ENCODE measurements around the gene ALG1.
"Not testable (repeated sequence)": the region's sequence is repeated elsewhere in the genome, so short reads cannot be mapped to it uniquely, and the experiment has no call there.

ALG1 gene

GRCh38 chr16:5098221-5099159 lies 26.8 kb downstream of the ALG1 start:
- DNase-seq (ENCODE audit: low spot score) = peak; percentile 87

GRCh38 chr16:5099174-5099573 lies 27.5 kb downstream of the ALG1 start:
- not testable (repeated sequence) for DNase-seq (ENCODE audit: low spot score)

- DNase-seq (ENCODE audit: low spot score) = not testable (repeated sequence)
Measured at GRCh38 chr16:5103296-5104032, 31.8 kb downstream of the ALG1 start.

GRCh38 chr16:5105039-5105438 lies 33.4 kb downstream of the ALG1 start:
- DNase-seq (ENCODE audit: low spot score) = not testable (repeated sequence)

GRCh38 chr16:5108505-5109158 lies 37.0 kb downstream of the ALG1 start:
- DNase-seq (ENCODE audit: low spot score) = no peak

GRCh38 chr16:5110933-5111332 lies 39.3 kb downstream of the ALG1 start:
- not testable (repeated sequence) for DNase-seq (ENCODE audit: low spot score)

GRCh38 chr16:5116780-5117295 lies 45.2 kb downstream of the ALG1 start:
- not testable (repeated sequence) for DNase-seq (ENCODE audit: low spot score)

GRCh38 chr16:5117300-5118087 lies 45.9 kb downstream of the ALG1 start:
- peak; percentile 71 for DNase-seq (ENCODE audit: low spot score)

- DNase-seq (ENCODE audit: low spot score) = not testable (repeated sequence)
Measured at GRCh38 chr16:5131467-5132004, 59.9 kb downstream of the ALG1 start.

- DNase-seq (ENCODE audit: low spot score) = not testable (repeated sequence)
Measured at GRCh38 chr16:5132915-5133600, 61.4 kb downstream of the ALG1 start.

- not testable (repeated sequence) for DNase-seq (ENCODE audit: low spot score)
Measured at GRCh38 chr16:5134739-5135452, 63.3 kb downstream of the ALG1 start.
